HepG2 (cell line): ENCODE data around the gene CASKIN2. TPM values are rescaled to one million over a fixed set of nuclear protein-coding genes. Genes with fewer than 3 reads are reported as not detected.

Source experiments
- ARNTL ChIP-seq: sonication (generic); formaldehyde crosslinking; IDR thresholded peaks from 2 replicates; pipeline ENCODE4 v1.4.0; 2020; ENCODE audit warnings: mild to moderate bottlenecking, missing genetic modification reagents
- BORCS8-MEF2B ChIP-seq: sonication (generic); formaldehyde crosslinking; IDR thresholded peaks from 2 replicates; pipeline ENCODE4 v1.8.0; 2022; ENCODE audit warnings: mild to moderate bottlenecking, missing genetic modification reagents
- CENPT ChIP-seq: sonication (generic); formaldehyde crosslinking; IDR thresholded peaks from 2 replicates; pipeline ENCODE4 v1.8.0; 2022; ENCODE audit warnings: low read depth, mild to moderate bottlenecking, moderate library complexity, missing genetic modification reagents
- GABPA ChIP-seq, 2 experiments: IDR thresholded peaks; 2 replicates each; pipeline ENCODE4 v1.6.1; 2011 to 2016; ENCODE audit warnings: low read depth in 2 of 2, low read length in 1 of 2, missing biosample characterization in 1 of 2, missing genetic modification characterization in 1 of 2
- PHB2 ChIP-seq: fragments of 450-650 bp; IDR thresholded peaks from 2 replicates; pipeline ENCODE4 v1.6.1; 2018; ENCODE audit not compliant: partially characterized antibody
- PHF8 ChIP-seq: sonication (generic); formaldehyde crosslinking; IDR thresholded peaks from 2 replicates; pipeline ENCODE4 v1.5.0; 2020; ENCODE audit warnings: missing genetic modification reagents
- SMYD3 ChIP-seq: sonication (generic); formaldehyde crosslinking; IDR thresholded peaks from 2 replicates; pipeline ENCODE4 v1.8.1; 2023; ENCODE audit warnings: mild to moderate bottlenecking, missing genetic modification reagents
- SNAPC4 ChIP-seq: sonication (generic); formaldehyde crosslinking; IDR thresholded peaks from 2 replicates; pipeline ENCODE4 v1.4.0; 2020; ENCODE audit warnings: mild to moderate bottlenecking, missing genetic modification reagents
- SP5 ChIP-seq: IDR thresholded peaks from 2 replicates; pipeline ENCODE4 v1.6.1; 2016; ENCODE audit warnings: low read depth, borderline replicate concordance
- SYNCRIP ChIP-seq: fragments of 200-400 bp; formaldehyde crosslinking; IDR thresholded peaks from 2 replicates; pipeline ENCODE4 v1.6.1; 2018; ENCODE audit warnings: mild to moderate bottlenecking, low read depth, low read length; ENCODE audit not compliant: insufficient read depth
- ZBTB10 ChIP-seq: sonication (generic); formaldehyde crosslinking; IDR thresholded peaks from 2 replicates; pipeline ENCODE4 v1.4.0; 2020; ENCODE audit warnings: missing genetic modification reagents, borderline replicate concordance
- ZBTB2 ChIP-seq: sonication (generic); formaldehyde crosslinking; IDR thresholded peaks from 2 replicates; pipeline ENCODE4 v1.8.0; 2022; ENCODE audit warnings: low read depth, missing genetic modification reagents
- ZNF574 ChIP-seq: sonication (generic); formaldehyde crosslinking; IDR thresholded peaks from 2 replicates; pipeline ENCODE4 v1.4.0; 2020; ENCODE audit warnings: missing genetic modification reagents
- ZNF788 ChIP-seq: sonication (generic); formaldehyde crosslinking; IDR thresholded peaks from 2 replicates; pipeline ENCODE4 v1.5.0; 2020; ENCODE audit warnings: mild to moderate bottlenecking, missing genetic modification reagents, borderline replicate concordance
- polyA plus RNA-seq, 8 experiments: library from polyadenylated mRNA; depleted of rRNA in 3 of 8; stranded (reverse) in 7 of 8; unstranded in 1 of 8; fragments of >200 nt; fragmentation: Illumina TruSeq in 4 of 8; extraction: Trizol in 4 of 8; gene quantifications; 2 replicates each; pipeline versions ENCODE4 v1.2.1 to v1.2.3, GENCODE V29; 2011 to 2016; ENCODE audit warnings: low read depth in 4 of 8, missing spikeins in 1 of 8, mixed read lengths in 1 of 8; ENCODE audit not compliant: insufficient read depth in 1 of 8
- total RNA-seq, 5 experiments: library from RNA; depleted of rRNA; stranded (reverse); fragments of >200 nt; fragmentation: Illumina TruSeq; extraction: Trizol; gene quantifications; 2 replicates each; pipeline ENCODE4 v1.2.3, GENCODE V29; 2016; ENCODE audit warnings: low read depth in 1 of 5

The CASKIN2 gene
- total and polyA plus RNA-seq, 2 of the 13 experiments (the other 11 are each of a cell fraction or from before 2014, with no cell fraction given): 5.2 to 7.8 TPM

- TF ChIP-seq SYNCRIP: no peak
- no peak for TF ChIP-seq ZBTB2 (CRISPR knock-in tag)
- peak; percentile 43; the same call in 1 of the 2 replicates for TF ChIP-seq SNAPC4
- TF ChIP-seq ZNF574 (CRISPR knock-in tag): peak; percentile 24; the same call in 1 of the 2 replicates
- no peak for TF ChIP-seq PHB2
- TF ChIP-seq ZBTB10 (CRISPR knock-in tag): no peak
- TF ChIP-seq GABPA (IDR thresholded peaks at IDR 0.05; ENCODE audit: low read depth, low read length): no peak
- no peak for TF ChIP-seq GABPA (CRISPR knock-in tag; IDR thresholded peaks at IDR 0.05; ENCODE audit: low read depth)
- no peak for TF ChIP-seq PHF8 (CRISPR knock-in tag)
- TF ChIP-seq CENPT (CRISPR knock-in tag): no peak
- 0 out of 2 replicates have a peak, but pooled peaks have one; percentile 15 for TF ChIP-seq SP5 (CRISPR knock-in tag)
- 0 out of 2 replicates have a peak, but pooled peaks have one; percentile 14 for TF ChIP-seq ZNF788 (CRISPR knock-in tag)
- no peak for TF ChIP-seq BORCS8-MEF2B (CRISPR knock-in tag)
- TF ChIP-seq SMYD3: no peak
- no peak for TF ChIP-seq ARNTL (CRISPR knock-in tag)
Measured at GRCh38 chr17:75514299-75514918, 928 bp downstream of the CASKIN2 start (continued).
